ACC112 (cell line): ENCODE measurements around the gene SRSF9.
"Not testable (repeated sequence)": the region's sequence is repeated elsewhere in the genome, so short reads cannot be mapped to it uniquely, and the experiment has no call there.

Source experiments
- H2AFZ ChIP-seq: fragments of 200-600 bp; sonication (generic); one replicate; pipeline ENCODE4 v1.6.0; 2017; ENCODE audit warnings: antibody characterized with exemption, low read length; ENCODE audit not compliant: unreplicated experiment
- H3K27ac ChIP-seq: fragments of 200-600 bp; sonication (generic); 2 replicates; pipeline ENCODE4 v1.5.1; 2014; ENCODE audit warnings: low read depth, mild to moderate bottlenecking, antibody characterized with exemption, low read length, moderate library complexity
- H3K27me3 ChIP-seq: fragments of 200-600 bp; sonication (generic); 2 replicates; pipeline ENCODE4 v1.6.1; 2014; ENCODE audit warnings: mild to moderate bottlenecking, antibody characterized with exemption, low read length, moderate library complexity, mixed read lengths; ENCODE audit not compliant: insufficient read depth
- H3K36me3 ChIP-seq: fragments of 200-600 bp; sonication (generic); 2 replicates; pipeline ENCODE4 v1.6.1; 2016; ENCODE audit warnings: mild to moderate bottlenecking, antibody characterized with exemption, low read length, moderate library complexity, mixed read lengths; ENCODE audit not compliant: insufficient read depth
- H3K4me1 ChIP-seq: fragments of 200-600 bp; sonication (generic); one replicate; pipeline ENCODE4 v1.6.1; 2016; ENCODE audit warnings: low read length, mixed read lengths; ENCODE audit not compliant: insufficient read depth, unreplicated experiment, control insufficient read depth
- H3K4me3 ChIP-seq: fragments of 200-600 bp; sonication (generic); 2 replicates; pipeline ENCODE4 v1.5.1; 2014; ENCODE audit warnings: mild to moderate bottlenecking, low read depth, low read length
- H3K79me2 ChIP-seq: fragments of 200-600 bp; sonication (generic); one replicate; pipeline ENCODE4 v1.6.0; 2016; ENCODE audit warnings: low read length; ENCODE audit not compliant: control insufficient read depth, unreplicated experiment, insufficient read depth

SRSF9 gene, protein sequence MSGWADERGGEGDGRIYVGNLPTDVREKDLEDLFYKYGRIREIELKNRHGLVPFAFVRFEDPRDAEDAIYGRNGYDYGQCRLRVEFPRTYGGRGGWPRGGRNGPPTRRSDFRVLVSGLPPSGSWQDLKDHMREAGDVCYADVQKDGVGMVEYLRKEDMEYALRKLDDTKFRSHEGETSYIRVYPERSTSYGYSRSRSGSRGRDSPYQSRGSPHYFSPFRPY

DNA sequence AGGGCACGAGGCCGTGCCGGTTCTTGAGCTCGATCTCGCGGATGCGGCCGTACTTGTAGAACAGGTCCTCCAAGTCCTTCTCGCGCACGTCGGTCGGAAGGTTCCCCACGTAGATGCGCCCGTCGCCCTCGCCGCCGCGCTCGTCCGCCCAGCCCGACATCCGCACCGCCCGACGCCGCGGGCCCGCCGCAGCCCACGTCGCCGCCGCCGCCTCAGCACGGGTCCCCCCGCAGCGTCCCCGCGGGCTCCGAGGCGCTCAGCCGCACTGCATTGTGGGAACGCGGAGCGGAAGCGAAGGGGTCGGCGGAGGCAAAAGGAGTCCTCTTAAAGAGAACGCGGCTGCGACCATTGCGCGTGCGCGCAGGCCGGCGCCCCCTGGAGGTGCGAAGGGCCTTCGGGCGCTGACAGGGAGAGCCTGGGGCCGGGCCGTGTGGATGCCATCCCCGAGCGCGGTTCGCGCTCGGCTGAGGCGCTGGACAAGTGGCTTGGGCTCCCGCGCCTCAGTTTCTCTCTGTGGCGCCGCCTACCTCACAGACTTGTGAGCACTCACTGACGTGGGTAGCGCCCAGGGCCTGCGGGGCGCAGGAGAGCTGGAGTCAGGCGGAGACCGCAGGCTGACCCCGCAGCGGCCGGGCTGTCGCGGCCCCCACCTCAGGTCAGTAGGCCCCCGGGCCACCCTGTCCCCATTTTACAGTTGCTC lies at the start of gene SRSF9:
Gene SRSF9, minus strand, starts transcription at position 299 of the 700 bp plus-strand sequence. Its CDS starts 139 bp downstream, at position 160.
- Histone ChIP-seq H3K27ac (peak within 1 kb of the TSS; percentile 71), H3K79me2 (peaks cover 75% of the 10 kb centered on the region), H3K27me3 (no peaks in the 10 kb centered on the region), H3K4me1 (peaks cover 21% of the 10 kb centered on the region), H3K36me3 (peaks cover 9% of the 10 kb centered on the region; the same call in 1 of the 2 replicates), H2AFZ (peak within 1 kb of the TSS; percentile 85), H3K4me3 (peak within 1 kb of the TSS; percentile 84)

DNA sequence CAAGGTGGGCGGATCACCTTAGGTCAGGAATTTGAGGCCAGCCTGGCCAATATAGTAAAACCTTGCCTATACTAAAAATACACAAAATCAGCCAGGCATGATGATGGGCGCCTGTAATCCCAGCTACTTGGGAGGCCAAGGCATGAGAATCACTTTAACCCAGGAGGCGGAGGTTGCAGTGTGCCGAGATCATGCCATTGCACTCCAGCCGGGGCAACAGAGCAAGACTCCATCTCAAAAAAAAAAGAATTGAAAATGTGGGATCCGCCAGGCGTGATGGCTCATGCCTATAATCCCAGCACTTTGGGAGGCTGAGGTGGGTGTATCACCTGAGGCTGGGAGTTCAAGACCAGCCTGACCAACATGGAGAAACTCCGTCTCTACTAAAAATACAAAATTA lies 49.8 kb upstream of the SRSF9 start:
- not testable (repeated sequence) for H3K4me1 ChIP-seq, H3K27me3 ChIP-seq, H3K79me2 ChIP-seq, H3K27ac ChIP-seq, H2AFZ ChIP-seq, H3K4me3 ChIP-seq
- H3K36me3 ChIP-seq: peaks cover 13% of the 10 kb centered on the region; the same call in 1 of the 2 replicates

DNA sequence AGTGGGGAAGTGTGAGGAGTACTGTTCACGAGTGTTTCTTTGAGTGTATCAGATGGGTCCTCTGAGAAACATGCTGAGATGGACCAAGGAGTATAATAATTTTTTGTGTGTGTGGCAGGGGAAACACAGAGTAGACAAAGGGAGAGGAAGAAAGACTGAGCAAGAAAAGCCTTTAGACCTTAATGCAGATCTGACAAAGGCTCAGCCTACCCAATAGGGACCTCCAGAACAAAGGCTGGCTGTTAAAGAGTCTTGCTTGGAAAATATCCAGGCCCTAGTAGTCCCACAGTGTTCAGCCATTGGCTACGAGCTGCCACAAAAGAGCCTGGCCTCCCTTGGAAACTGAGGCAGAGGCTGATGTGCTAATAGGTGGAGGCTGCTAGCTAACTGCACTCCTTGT lies 45.9 kb upstream of the SRSF9 start:
- H3K4me3 ChIP-seq: no peak overlapping the region
- no peaks in the 10 kb centered on the region for H3K27me3 ChIP-seq
- no peaks in the 10 kb centered on the region for H3K79me2 ChIP-seq
- H3K4me1 ChIP-seq: no peaks in the 10 kb centered on the region
- H3K36me3 ChIP-seq: peaks cover 14% of the 10 kb centered on the region; the same call in 1 of the 2 replicates
- H3K27ac ChIP-seq: no peak overlapping the region
- no peak overlapping the region for H2AFZ ChIP-seq

DNA sequence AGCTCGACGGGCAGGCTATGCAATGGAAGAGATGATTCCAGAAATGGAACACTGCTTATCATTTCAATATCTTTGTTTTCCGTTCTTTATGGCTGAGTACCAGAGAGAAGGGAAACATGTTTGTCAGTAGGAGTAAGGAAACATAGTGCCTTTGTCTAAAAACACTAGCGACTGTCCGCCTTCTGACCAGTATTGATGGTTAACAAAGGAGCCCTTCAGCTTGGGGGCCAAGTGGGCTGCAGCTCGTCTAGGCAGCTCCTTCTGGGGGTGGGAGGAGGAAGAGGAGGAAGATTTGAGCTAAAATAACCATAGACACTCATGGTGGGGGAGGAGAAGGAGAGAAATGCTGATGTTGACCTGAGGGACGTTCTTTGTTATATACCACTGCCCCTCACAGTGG lies 44.5 kb upstream of the SRSF9 start:
- Histone ChIP-seq H2AFZ (no peak overlapping the region), H3K27ac (no peak overlapping the region), H3K4me3 (no peak overlapping the region), H3K36me3 (peaks cover 14% of the 10 kb centered on the region; the same call in 1 of the 2 replicates), H3K79me2 (no peaks in the 10 kb centered on the region), H3K4me1 (no peaks in the 10 kb centered on the region), H3K27me3 (no peaks in the 10 kb centered on the region)

- Histone ChIP-seq H3K36me3 (peaks cover 8% of the 10 kb centered on the region; the same call in 1 of the 2 replicates), H3K4me3 (no peak overlapping the region), H3K27me3 (no peaks in the 10 kb centered on the region), H3K4me1 (no peaks in the 10 kb centered on the region), H3K79me2 (no peaks in the 10 kb centered on the region), H2AFZ (no peak overlapping the region), H3K27ac (no peak overlapping the region)
These were observed 39.0 kb upstream of the SRSF9 start for GRCh38 chr12:120508537-120508936.

DNA sequence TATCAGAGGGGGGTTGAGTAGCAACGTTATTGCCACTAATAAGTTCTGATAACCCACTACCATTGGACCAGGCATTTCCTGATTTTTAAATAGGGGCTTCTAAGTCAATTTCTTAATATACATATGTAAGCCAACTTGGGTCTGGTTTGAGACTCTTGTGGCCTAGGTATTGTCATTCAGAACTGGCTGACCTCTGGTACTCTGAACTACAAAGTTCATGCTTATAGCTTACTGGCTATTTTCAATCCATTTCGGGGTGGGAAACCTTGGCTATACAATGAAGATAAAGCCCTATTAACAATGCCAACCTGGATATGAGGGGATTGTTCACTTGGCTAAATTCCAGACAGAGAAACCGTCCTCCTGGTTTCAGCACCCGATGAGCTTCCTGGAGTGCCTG lies 35.0 kb upstream of the SRSF9 start:
- Histone ChIP-seq H3K4me1 (no peaks in the 10 kb centered on the region), H2AFZ (no peak overlapping the region), H3K27me3 (no peaks in the 10 kb centered on the region), H3K79me2 (no peaks in the 10 kb centered on the region), H3K4me3 (no peak overlapping the region), H3K36me3 (peaks cover 4% of the 10 kb centered on the region; the same call in 1 of the 2 replicates), H3K27ac (no peak overlapping the region)

GRCh38 chr12:120500581-120500980 lies 31.0 kb upstream of the SRSF9 start:
- Histone ChIP-seq H3K4me1 (peaks cover 15% of the 10 kb centered on the region), H3K36me3 (peaks cover 12% of the 10 kb centered on the region), H3K27me3 (no peaks in the 10 kb centered on the region), H2AFZ (no peak overlapping the region), H3K27ac (0 out of 2 replicates have a peak overlapping the region, but pooled peaks have one; percentile 5), H3K4me3 (no peak overlapping the region), H3K79me2 (peaks cover 31% of the 10 kb centered on the region)

- H3K4me3 ChIP-seq: peak overlapping the region; percentile 82; the same call in 1 of the 2 replicates
- H3K36me3 ChIP-seq: peaks cover 12% of the 10 kb centered on the region
- H3K27ac ChIP-seq: no peak overlapping the region
- peaks cover 24% of the 10 kb centered on the region for H3K4me1 ChIP-seq
- H3K79me2 ChIP-seq: peaks cover 37% of the 10 kb centered on the region
- no peak overlapping the region for H2AFZ ChIP-seq
- H3K27me3 ChIP-seq: no peaks in the 10 kb centered on the region
These were observed 29.4 kb upstream of the SRSF9 start for GRCh38 chr12:120498870-120499515.

DNA sequence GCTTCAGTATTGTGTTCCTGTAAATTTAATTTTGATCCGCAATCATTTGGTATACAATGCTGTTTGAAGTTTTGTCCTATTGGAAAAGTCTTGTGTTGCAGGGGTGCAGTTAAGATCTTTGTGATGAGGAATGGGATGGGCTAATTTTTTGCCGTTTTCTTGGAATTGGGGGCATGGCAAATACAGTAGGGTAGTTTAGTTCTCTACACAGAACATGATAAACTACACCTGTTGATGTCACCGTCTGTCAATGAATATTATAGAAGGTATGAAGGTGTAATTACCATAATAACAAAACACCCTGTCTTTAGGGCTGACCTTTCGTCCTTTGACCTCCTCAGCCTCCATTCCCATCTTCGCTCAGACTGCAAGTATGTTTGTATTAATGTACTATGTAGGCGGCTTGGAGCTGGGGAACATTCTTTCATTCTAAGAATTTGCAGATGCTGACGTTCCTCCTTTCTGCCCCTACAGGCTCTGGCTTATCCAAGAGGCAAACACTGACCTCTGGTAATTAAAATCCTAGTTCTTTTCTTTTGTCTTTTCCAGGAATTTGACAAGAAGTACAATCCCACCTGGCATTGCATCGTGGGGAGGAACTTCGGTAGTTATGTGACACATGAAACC lies 28.1 kb upstream of the SRSF9 start:
- no peaks in the 10 kb centered on the region for H3K27me3 ChIP-seq
- H3K4me3 ChIP-seq: peak overlapping the region; percentile 82
- H2AFZ ChIP-seq: no peak overlapping the region
- H3K27ac ChIP-seq: no peak overlapping the region
- H3K4me1 ChIP-seq: peaks cover 24% of the 10 kb centered on the region
- H3K36me3 ChIP-seq: peaks cover 12% of the 10 kb centered on the region
- H3K79me2 ChIP-seq: peaks cover 37% of the 10 kb centered on the region
